NCI-H2171 treated with DMSO at 0.1 percent for 48 hours (cell line): ENCODE results near the gene SLC8A3.

Experiments used
- DNase-seq: peaks from one replicate; lab custom pipeline; 2025; lab: John Stamatoyannopoulos, UW

The SLC8A3 gene

GRCh38 chr14:70177081-70177800 is 11.5 kb downstream of the SLC8A3 start:
- no peak for DNase-seq

GRCh38 chr14:70173569-70173968 is 15.2 kb downstream of the SLC8A3 start:
- DNase-seq = no peak

- DNase-seq = no peak
Observed at GRCh38 chr14:70171726-70172125, 17.0 kb downstream of the SLC8A3 start.

DNA sequence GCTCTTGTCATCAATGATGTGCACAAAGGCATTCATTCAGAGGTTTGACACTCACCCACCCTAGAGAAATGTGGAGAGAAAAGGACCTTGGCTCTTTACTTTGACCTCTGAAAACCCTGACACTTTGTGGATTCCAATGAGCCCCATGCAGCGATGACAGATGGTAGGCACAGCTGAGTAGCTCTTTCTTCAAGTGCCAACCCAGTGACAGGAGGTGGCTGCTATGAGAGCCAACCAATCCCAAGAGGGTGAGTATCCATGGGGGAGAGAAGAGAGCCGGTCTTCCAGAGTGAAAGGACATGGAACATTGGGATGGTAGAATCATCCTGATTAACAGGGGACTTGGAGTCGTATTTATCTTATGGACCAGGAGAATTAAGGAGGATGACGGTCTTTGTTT is 17.8 kb downstream of the SLC8A3 start:
- DNase-seq = peak; percentile 33

GRCh38 chr14:70168406-70168805 is 20.3 kb downstream of the SLC8A3 start:
- peak; percentile 28 for DNase-seq

DNA sequence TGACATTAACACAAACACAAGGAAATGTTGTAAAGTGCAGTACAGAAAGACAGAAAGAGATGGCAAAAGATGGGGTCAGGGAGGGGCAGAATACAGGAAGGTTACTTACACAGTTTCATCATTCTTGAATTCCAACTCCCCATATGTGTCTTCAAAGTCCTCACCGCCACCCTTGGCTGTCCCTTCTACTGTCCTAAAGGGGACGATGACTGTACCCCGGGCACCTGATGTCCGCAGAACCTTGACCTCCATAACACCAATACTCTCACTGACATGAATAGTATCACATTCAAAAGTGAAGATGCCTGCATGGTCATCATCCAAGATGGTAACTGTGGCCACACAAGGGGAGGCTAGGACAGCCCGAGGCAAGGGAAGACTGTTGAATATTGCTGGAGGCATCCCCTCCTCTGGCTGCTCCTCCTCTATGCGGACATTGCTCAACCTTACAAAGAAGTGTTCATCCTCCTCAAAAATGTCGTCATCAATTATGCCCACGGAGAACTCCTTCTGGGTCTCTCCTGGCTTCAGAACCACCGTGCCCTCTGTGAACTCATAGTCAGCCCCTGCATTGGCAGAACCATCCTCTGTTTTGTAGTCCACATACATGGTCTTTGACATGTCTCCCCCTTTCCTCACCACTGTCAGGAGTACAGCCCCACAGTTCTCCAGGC is 22.1 kb downstream of the SLC8A3 start:
- DNase-seq = no peak

DNA sequence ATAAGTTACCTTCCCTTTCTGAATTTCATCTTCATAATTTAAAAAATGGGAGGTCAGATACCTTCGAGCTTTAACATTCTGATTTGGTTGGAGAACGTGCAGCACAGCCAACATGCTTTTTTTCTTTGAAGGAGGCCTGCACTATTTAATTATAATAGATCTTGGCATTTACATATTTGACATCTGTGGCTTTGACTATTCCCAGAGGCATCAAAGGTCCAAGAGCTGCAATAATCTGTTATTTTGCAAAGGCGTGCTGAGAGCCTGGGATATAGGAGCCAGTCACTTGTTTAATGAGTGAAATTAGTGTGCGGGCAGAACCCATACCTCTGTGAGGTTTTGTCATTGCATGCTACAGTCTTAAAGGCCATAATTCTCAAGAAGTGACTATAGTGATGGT is 26.4 kb downstream of the SLC8A3 start:
- no peak for DNase-seq

DNA sequence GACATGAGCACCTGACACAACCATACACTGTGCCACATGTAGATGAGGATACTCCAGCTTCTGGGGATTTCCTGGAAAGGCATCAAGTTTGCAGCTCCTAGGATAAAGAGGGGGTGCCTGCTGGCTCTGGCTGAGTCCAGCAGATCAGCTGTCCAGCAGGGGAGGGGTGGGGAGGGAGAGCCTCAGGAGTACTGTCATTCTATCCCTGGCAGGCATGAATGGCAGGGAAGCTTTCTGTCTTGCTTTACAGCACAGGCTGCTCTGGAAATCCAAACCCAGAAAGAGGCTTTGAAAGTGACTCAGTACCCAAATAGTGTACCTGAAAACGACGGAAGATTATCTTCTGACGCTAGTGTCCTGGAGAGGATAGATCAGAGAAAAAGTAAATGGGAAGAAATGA is 32.2 kb downstream of the SLC8A3 start:
- DNase-seq = no peak

DNA sequence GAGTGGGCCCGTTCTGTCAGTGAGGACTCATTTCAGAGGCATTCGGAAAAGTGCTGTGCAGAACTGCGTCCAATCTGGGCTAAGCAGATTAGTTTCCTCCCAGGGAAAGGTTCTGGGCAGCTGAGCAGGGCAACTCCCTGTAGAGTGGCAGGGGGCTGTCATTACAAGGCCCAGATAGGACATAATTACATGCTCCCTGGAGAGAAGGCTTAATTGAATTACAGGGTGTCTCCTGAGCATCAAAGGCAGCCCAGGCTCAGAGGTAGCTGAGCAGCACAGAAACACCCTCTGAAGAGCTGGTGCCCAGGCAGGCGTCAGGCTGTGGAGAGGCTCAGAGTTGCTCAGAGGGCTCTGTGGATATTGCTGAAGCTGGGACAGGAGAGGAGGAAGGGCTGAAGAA is 36.0 kb downstream of the SLC8A3 start:
- DNase-seq = no peak

GRCh38 chr14:70152081-70152480 is 36.7 kb downstream of the SLC8A3 start:
- no peak for DNase-seq

- no peak for DNase-seq
Observed at GRCh38 chr14:70149596-70150165, 39.1 kb downstream of the SLC8A3 start.

DNA sequence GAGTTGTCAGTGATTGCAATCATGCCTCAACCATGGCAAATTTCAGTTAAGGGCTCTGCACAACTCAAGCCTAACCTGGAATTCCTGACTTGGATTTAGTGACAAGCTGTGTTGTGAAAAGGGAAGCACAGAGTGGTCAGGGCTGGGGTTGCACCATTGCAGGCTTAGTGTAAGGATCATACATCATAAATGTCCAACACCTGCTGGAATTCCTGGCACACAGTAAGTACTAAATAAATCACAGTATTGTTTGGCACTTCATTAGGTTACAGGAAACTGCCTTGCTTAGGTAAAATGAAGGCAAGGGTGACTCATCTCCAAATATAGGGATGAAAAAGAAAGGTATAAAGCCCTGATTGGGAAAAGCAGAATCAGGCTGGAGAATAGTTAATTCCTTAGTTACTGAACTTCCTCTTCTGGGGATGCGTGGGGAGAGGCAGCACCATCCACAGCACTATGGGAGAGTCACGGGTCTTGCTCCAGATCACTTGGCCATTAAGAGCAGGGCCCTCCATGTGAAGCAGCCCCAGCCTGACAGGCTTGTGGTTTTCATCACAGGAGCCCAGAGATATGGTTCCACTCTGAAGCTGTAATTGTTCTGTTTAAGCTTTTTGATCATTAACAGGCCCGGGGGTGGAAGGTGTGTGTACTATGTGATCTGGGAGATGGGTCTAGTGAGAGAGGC is 39.7 kb downstream of the SLC8A3 start:
- no peak for DNase-seq

GRCh38 chr14:70148351-70148750 is 40.4 kb downstream of the SLC8A3 start:
- DNase-seq = no peak

GRCh38 chr14:70144046-70144445 is 44.7 kb downstream of the SLC8A3 start:
- DNase-seq = no peak

- DNase-seq = no peak
Observed at GRCh38 chr14:70143306-70143705, 45.4 kb downstream of the SLC8A3 start.

DNA sequence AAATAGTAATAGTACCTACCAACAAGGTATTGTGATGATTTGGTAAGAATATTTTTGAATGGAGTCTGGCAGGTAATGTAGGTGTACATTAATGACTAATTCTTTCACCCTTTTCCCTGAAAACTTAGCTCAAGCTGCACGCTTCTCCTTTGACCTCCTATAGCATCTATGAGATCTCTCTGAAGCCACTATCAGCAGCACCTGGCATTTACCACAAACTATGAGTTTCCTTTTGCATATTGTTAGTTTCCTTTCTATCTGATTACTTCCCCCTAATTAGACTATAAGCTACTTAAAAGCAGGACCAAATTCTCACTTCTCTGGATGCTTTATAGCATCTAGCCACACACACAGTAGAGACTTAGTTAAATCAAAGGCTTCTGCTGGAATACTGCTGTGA is 48.1 kb downstream of the SLC8A3 start:
- DNase-seq = no peak

DNA sequence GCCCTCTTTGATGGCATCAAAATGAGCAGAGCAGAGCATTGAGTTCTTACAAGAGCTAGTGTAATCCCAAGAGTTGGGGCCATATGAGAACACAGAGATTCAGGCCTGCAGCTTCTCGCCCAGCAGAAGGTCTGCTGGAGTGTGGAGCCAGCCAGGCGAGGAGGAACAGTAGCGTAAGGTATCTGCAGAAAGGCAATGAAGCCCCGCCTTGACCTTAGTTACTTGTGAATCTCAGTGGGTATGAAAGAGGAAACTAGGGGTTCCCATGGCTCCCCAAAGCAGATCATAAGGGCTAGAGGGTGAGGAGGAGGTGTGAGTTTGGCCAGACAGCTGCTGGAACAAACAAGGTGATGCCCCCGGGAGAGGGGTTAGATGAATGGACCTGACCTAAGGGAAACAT is 49.4 kb downstream of the SLC8A3 start:
- no peak for DNase-seq

- no peak for DNase-seq
Observed at GRCh38 chr14:70137788-70138187, 51.0 kb downstream of the SLC8A3 start.

- no peak for DNase-seq
Observed at GRCh38 chr14:70133461-70133860, 55.3 kb downstream of the SLC8A3 start.

DNA sequence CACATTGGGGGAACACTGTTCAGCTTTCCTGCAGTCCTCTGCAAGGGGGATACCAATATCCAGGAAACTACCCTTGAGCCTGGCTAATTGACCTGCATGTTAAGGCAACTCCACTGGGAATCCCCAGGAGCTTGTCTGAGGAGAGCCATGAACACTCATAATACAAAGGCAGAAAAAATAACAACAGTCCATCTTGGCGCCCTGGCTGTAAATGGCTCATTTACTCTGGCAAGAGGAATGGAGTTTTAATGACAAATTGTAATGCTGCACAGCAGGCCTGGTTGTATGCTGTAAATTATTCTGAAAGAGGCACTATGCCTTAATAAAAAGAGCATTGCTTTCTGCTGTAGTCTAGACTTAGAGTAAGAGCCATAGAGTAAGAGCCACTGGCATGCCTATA is 58.3 kb downstream of the SLC8A3 start:
- no peak for DNase-seq

- no peak for DNase-seq
Observed at GRCh38 chr14:70127186-70127585, 61.6 kb downstream of the SLC8A3 start.

- DNase-seq = no peak
Observed at GRCh38 chr14:70123796-70124195, 65.0 kb downstream of the SLC8A3 start.

GRCh38 chr14:70121521-70121920 is 67.2 kb downstream of the SLC8A3 start:
- no peak for DNase-seq
